B cell (primary cell): ENCODE results near the gene PLCG2. TPM values are rescaled to one million over a fixed set of nuclear protein-coding genes. Genes with fewer than 3 reads are reported as not detected.

Experiments used
- ATAC-seq: fragments of 200-7000 bp; cut with Tn5 transposase; one replicate; pipeline ENCODE4 v1.10.0; 2021; ENCODE audit warnings: low read depth, mild to moderate bottlenecking, moderate number of reproducible peaks, moderate library complexity
- CTCF ChIA-PET: fragments of 350-600 bp; sonication (Branson Sonifier 250); formaldehyde crosslinking; loops from one replicate; lab custom pipeline; 2021; ENCODE audit warnings: antibody characterized with exemption, inconsistent platforms; lab: Charles Lee
- POLR2A ChIA-PET: fragments of 350-600 bp; sonication (Branson Sonifier 250); formaldehyde crosslinking; loops from one replicate; lab custom pipeline; 2021; ENCODE audit warnings: antibody characterized with exemption; lab: Charles Lee
- DNase-seq: peaks from one replicate; pipeline ENCODE4 v3.0.0; 2013
- H2AFZ ChIP-seq: 2 replicates; pipeline ENCODE4 v1.6.1; 2012; ENCODE audit warnings: mild to moderate bottlenecking, low read depth, low read length; ENCODE audit not compliant: insufficient read depth, poor library complexity, severe bottlenecking
- H3K27ac ChIP-seq, 2 donors: 1 replicate in 1 of 2; 2 replicates in 1 of 2; pipeline ENCODE4 v1.5.1; 2012 to 2013; ENCODE audit warnings: low read length in 2 of 2, mild to moderate bottlenecking in 2 of 2, moderate library complexity in 1 of 2
- H3K27me3 ChIP-seq, 4 experiments: fragments of 200-600 bp in 1 of 4; sonication (generic) in 1 of 4; replicated peaks in 1 of 4; 1 replicate in 2 of 4; 2 replicates in 2 of 4; pipeline versions ENCODE4 v1.6.1 to v1.7.0; 2013 to 2016; ENCODE audit warnings: low read length in 3 of 4, mild to moderate bottlenecking in 2 of 4, mixed read lengths in 1 of 4, moderate library complexity in 1 of 4; ENCODE audit not compliant: insufficient read depth in 4 of 4, control insufficient read depth in 3 of 4; ENCODE audit errors: control extremely low read depth in 1 of 4
- H3K36me3 ChIP-seq, 2 experiments: replicated peaks in 1 of 2; 1 replicate in 1 of 2; 2 replicates in 1 of 2; pipeline versions ENCODE4 v1.6.1 to v1.7.1; 2013; ENCODE audit warnings: low read length in 1 of 2; ENCODE audit not compliant: insufficient read depth in 2 of 2, control insufficient read depth in 1 of 2; ENCODE audit errors: control extremely low read depth in 1 of 2, extremely low read depth in 1 of 2
- H3K4me1 ChIP-seq, 2 donors: fragments of 200-600 bp in 1 of 2; sonication (generic) in 1 of 2; 1 replicate in 1 of 2; 2 replicates in 1 of 2; pipeline versions ENCODE4 v1.5.1 to v1.6.1; 2013 to 2017; ENCODE audit warnings: low read length in 2 of 2; ENCODE audit not compliant: control insufficient read depth in 2 of 2, insufficient read depth in 2 of 2
- H3K4me2 ChIP-seq: replicated peaks from 2 replicates; pipeline ENCODE3; 2012; ENCODE audit warnings: mild to moderate bottlenecking, low read depth, low read length; ENCODE audit not compliant: poor library complexity, severe bottlenecking
- H3K4me3 ChIP-seq, 5 experiments: fragments of 200-600 bp in 1 of 5; sonication (generic) in 1 of 5; 1 replicate in 3 of 5; 2 replicates in 2 of 5; pipeline versions ENCODE4 v1.5.1 to v1.7.0; 2011 to 2016; ENCODE audit warnings: low read length in 4 of 5, mild to moderate bottlenecking in 4 of 5, low read depth in 2 of 5, control low read depth in 1 of 5, moderate library complexity in 1 of 5; ENCODE audit not compliant: insufficient read depth in 1 of 5; ENCODE audit errors: control extremely low read depth in 1 of 5, extremely low read depth in 1 of 5
- H3K79me2 ChIP-seq: fragments of 200-600 bp; sonication (generic); one replicate; pipeline ENCODE4 v1.6.0; 2016; ENCODE audit warnings: low read length; ENCODE audit not compliant: control insufficient read depth, insufficient read depth
- H3K9ac ChIP-seq: fragments of 200-600 bp; sonication (generic); 2 replicates; pipeline ENCODE4 v1.6.1; 2017; ENCODE audit warnings: mild to moderate bottlenecking, low read length, moderate library complexity
- H3K9me3 ChIP-seq, 3 donors: one replicate each; pipeline versions ENCODE4 v1.6.1 to v1.7.1; 2013; ENCODE audit warnings: low read length in 2 of 3; ENCODE audit not compliant: control insufficient read depth in 2 of 3, insufficient read depth in 1 of 3; ENCODE audit errors: control extremely low read depth in 1 of 3
- H4K20me1 ChIP-seq: 2 replicates; pipeline ENCODE4 v1.6.0; 2012; ENCODE audit warnings: mild to moderate bottlenecking, low read length; ENCODE audit not compliant: insufficient read depth, control insufficient read depth, poor library complexity, severe bottlenecking
- H3K27ac Mint-ChIP-seq: one replicate; pipeline ENCODE4 v1.8.0; 2021; ENCODE audit warnings: mixed read lengths
- H3K27me3 Mint-ChIP-seq: one replicate; pipeline ENCODE4 v1.8.0; 2021; ENCODE audit warnings: mixed read lengths
- H3K4me1 Mint-ChIP-seq: one replicate; pipeline ENCODE4 v1.8.0; 2021; ENCODE audit warnings: mixed read lengths
- H3K4me3 Mint-ChIP-seq: one replicate; pipeline ENCODE4 v1.8.0; 2021; ENCODE audit warnings: mixed read lengths
- H3K9me3 Mint-ChIP-seq: one replicate; pipeline ENCODE4 v1.8.0; 2022; ENCODE audit warnings: mixed read lengths; ENCODE audit not compliant: insufficient read depth
- CTCF ChIP-seq: fragments of 200-600 bp; IDR thresholded peaks from one replicate; pipeline ENCODE4 v1.8.0; 2022; ENCODE audit warnings: antibody characterized with exemption, mild to moderate bottlenecking
- EZH2 ChIP-seq: IDR thresholded peaks from 2 replicates; pipeline ENCODE4 v1.6.1; 2012; ENCODE audit warnings: borderline replicate concordance, low read depth, mild to moderate bottlenecking, moderate library complexity, low read length; ENCODE audit not compliant: insufficient read depth, poor library complexity, severe bottlenecking
- WGBS: methylation state at CpG from one replicate; pipeline ENCODE4 v1.1.5; 2013; ENCODE audit warnings: missing lambda C conversion rate; ENCODE audit not compliant: insufficient coverage; 5-methylcytosine and 5-hydroxymethylcytosine counted together
- intact Hi-C: fragments of 100-400 bp; cut with micrococcal nuclease; formaldehyde crosslinking; loops from one replicate; pipeline ENCODE4 v1.10.0; 2022
- polyA plus RNA-seq: library from polyadenylated mRNA; depleted of rRNA; stranded (reverse); fragments of >200 nt; gene quantifications from 2 replicates; pipeline ENCODE4 v1.2.3, GENCODE V29; 2012
- total RNA-seq, 2 donors: library from RNA; stranded (reverse); fragments of 120-200 nt in 1 of 2; gene quantifications; 1 replicate in 1 of 2; 2 replicates in 1 of 2; pipeline versions ENCODE4 v1.2.3 to v1.2.4, GENCODE V29; 2013 to 2022

PLCG2 gene
- total and polyA plus RNA-seq, 2 donors (not counting 1 experiment from before 2014, with no cell fraction given) = 194 to 812 TPM

DNA sequence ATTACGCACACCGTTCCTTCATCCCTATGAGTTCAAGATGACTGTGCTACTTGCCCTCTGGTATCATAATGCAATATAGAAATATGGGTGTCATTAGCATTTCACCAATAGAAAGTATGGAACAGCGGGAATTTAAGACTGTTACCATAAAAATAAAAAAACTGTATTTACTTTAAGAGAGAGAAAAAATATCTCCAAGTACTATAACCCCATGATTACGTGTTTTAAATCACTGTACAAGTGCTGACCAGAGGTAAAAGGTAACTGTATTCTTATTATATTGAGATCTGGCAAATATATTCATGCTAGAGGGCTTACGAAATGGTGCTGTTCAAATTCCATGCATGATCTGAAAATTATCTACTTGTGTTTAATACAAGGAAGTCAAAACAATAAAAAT is 226.9 kb downstream of the PLCG2 start:
- ATAC-seq (no peak), DNase-seq (no peak)
- no CpG with 5 or more reads among the region's 5 CpGs for WGBS
- Histone ChIP-seq H3K27ac (no peak overlapping the region), H4K20me1 (no peaks in the 10 kb centered on the region), H3K36me3 (peaks cover 0 to 8% of the 10 kb centered on the region in 2 experiments), H3K9me3 (peaks cover 0 to 20% (median 13%) of the 10 kb centered on the region in 3 donors), H3K79me2 (no peaks in the 10 kb centered on the region), H3K4me1 (peaks cover 6 to 7% of the 10 kb centered on the region in 2 donors), H3K4me3 (no peak overlapping the region), H3K4me2 (no peak overlapping the region), H2AFZ (no peak overlapping the region), H3K9ac (no peak overlapping the region), H3K27me3 (no peaks in the 10 kb centered on the region)
- Mint-ChIP-seq H3K27ac (no peak overlapping the region), H3K27me3 (no peaks in the 10 kb centered on the region), H3K4me1 (peaks cover 10% of the 10 kb centered on the region), H3K4me3 (no peak overlapping the region), H3K9me3 (peaks cover 9% of the 10 kb centered on the region)
- TF ChIP-seq CTCF (no peak), EZH2 (no peak)
- POLR2A ChIA-PET = no interaction called here
- CTCF ChIA-PET = no interaction called here
- intact Hi-C loops = no loop called here

DNA sequence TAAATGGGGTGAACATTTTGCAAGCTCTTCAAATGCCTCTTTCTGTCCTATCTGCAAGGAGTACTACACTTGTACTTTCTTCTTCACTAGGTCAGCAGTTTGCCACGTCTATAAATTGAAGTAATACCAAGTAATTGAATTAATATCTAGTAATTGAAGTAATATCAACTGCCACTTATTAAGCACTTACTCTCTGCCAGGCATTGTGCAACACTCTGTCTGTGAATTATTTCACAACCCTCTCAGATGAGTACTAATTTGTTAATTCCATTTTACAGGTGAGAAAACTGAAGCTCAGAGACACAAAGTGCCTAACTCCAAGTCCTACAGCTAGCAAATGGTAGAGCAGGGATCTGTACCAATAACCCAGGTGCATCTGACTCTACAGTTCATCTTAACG is 228.1 kb downstream of the PLCG2 start:
- 100% methylated on average over 1 of the region's 2 CpGs for WGBS
- no peaks in the 10 kb centered on the region for H3K27me3 ChIP-seq
- DNase-seq = no peak
- no peaks in the 10 kb centered on the region for H3K79me2 ChIP-seq
- no peak overlapping the region for H3K9ac ChIP-seq
- no peak overlapping the region for H3K27ac Mint-ChIP-seq
- ChIA-PET POLR2A (no interaction called here), CTCF (interaction anchor here (1.3 kb wide), 1 partner anchor 9 kb away, joined by 4 read pairs; no protein-coding TSS in a partner anchor)
- H3K4me3 Mint-ChIP-seq = no peak overlapping the region
- peaks cover 0 to 20% (median 13%) of the 10 kb centered on the region in 3 donors for H3K9me3 ChIP-seq
- H3K27me3 Mint-ChIP-seq = no peaks in the 10 kb centered on the region
- no peak for ATAC-seq
- H2AFZ ChIP-seq = no peak overlapping the region
- peaks cover 0 to 8% of the 10 kb centered on the region in 2 experiments for H3K36me3 ChIP-seq
- no peak overlapping the region for H3K27ac ChIP-seq
- H3K4me1 Mint-ChIP-seq = peaks cover 18% of the 10 kb centered on the region
- peaks cover 9% of the 10 kb centered on the region for H3K9me3 Mint-ChIP-seq
- TF ChIP-seq CTCF (no peak), EZH2 (no peak)
- intact Hi-C loops = no loop called here
- H3K4me3 ChIP-seq = no peak overlapping the region
- no peaks in the 10 kb centered on the region for H4K20me1 ChIP-seq
- no peak overlapping the region for H3K4me2 ChIP-seq
- H3K4me1 ChIP-seq = peaks cover 6 to 10% of the 10 kb centered on the region in 2 donors
